ENCODE measurements around the gene LAPTM5.

LAPTM5 gene

GRCh38 chr1:30757352-30758120, at the start of gene LAPTM5:
TSS of gene LAPTM5 (minus strand) at chr1:30757774. CDS start at chr1:30757745, 29 bp downstream.
- DNase-seq (ENCODE audit: extremely low spot score): no peak
- ChIA-PET CTCF (no interaction called here), POLR2A (no interaction called here)
- no peak for TF ChIP-seq FOXA1 (IDR thresholded peaks at IDR 0.05)
- no peak for TF ChIP-seq LEF1 (IDR thresholded peaks at IDR 0.05; ENCODE audit: borderline replicate concordance)
- TF ChIP-seq CTBP1 (IDR thresholded peaks at IDR 0.05; ENCODE audit: borderline replicate concordance): no peak
- no peak for TF ChIP-seq HDGF (IDR thresholded peaks at IDR 0.05; ENCODE audit: borderline replicate concordance)
- no peak for TF ChIP-seq NFRKB (IDR thresholded peaks at IDR 0.05)
- TF ChIP-seq ZNF384 (IDR thresholded peaks at IDR 0.05): no peak
- TF ChIP-seq SUZ12 (IDR thresholded peaks at IDR 0.05): no peak
- no peak for TF ChIP-seq ELF4 (IDR thresholded peaks at IDR 0.05)
- no peak for TF ChIP-seq L3MBTL2 (conservative IDR thresholded peaks at IDR 0.05)
- no peak for TF ChIP-seq BHLHE40 (IDR thresholded peaks at IDR 0.05; ENCODE audit: borderline replicate concordance)
- no peak for TF ChIP-seq TARDBP (IDR thresholded peaks at IDR 0.05)
- no peak for TF ChIP-seq FOXK2 (IDR thresholded peaks at IDR 0.05)
- TF ChIP-seq PKNOX1 (IDR thresholded peaks at IDR 0.05): no peak
- TF ChIP-seq SP1 (IDR thresholded peaks at IDR 0.05): no peak
- no peak for TF ChIP-seq FOXM1 (IDR thresholded peaks at IDR 0.05; ENCODE audit: borderline replicate concordance)
- no peak for TF ChIP-seq ARNT (IDR thresholded peaks at IDR 0.05)

- POLR2A ChIA-PET: interaction anchor here (0.9 to 1.8 kb wide), 3 partner anchors 17 to 108 kb away, joined by 3 to 7 read pairs (median 3); no protein-coding TSS in a partner anchor
- TF ChIP-seq LEF1 (IDR thresholded peaks at IDR 0.05; ENCODE audit: borderline replicate concordance): no peak
- TF ChIP-seq FOXK2 (IDR thresholded peaks at IDR 0.05): no peak
- no peak for TF ChIP-seq NFRKB (IDR thresholded peaks at IDR 0.05)
- TF ChIP-seq ZNF384 (IDR thresholded peaks at IDR 0.05): no peak
- TF ChIP-seq HDGF (IDR thresholded peaks at IDR 0.05; ENCODE audit: borderline replicate concordance): no peak
- no peak for TF ChIP-seq TARDBP (IDR thresholded peaks at IDR 0.05)
- no peak for TF ChIP-seq FOXA1 (IDR thresholded peaks at IDR 0.05)
- TF ChIP-seq SP1 (IDR thresholded peaks at IDR 0.05): no peak
- TF ChIP-seq PKNOX1 (IDR thresholded peaks at IDR 0.05): no peak
- no peak for TF ChIP-seq CTBP1 (IDR thresholded peaks at IDR 0.05; ENCODE audit: borderline replicate concordance)
- TF ChIP-seq ARNT (IDR thresholded peaks at IDR 0.05): no peak
- TF ChIP-seq BHLHE40 (IDR thresholded peaks at IDR 0.05; ENCODE audit: borderline replicate concordance): no peak
- TF ChIP-seq FOXM1 (IDR thresholded peaks at IDR 0.05; ENCODE audit: borderline replicate concordance): no peak
- no peak for TF ChIP-seq L3MBTL2 (conservative IDR thresholded peaks at IDR 0.05)
- no peak for TF ChIP-seq ELF4 (IDR thresholded peaks at IDR 0.05)
- TF ChIP-seq SUZ12 (IDR thresholded peaks at IDR 0.05): no peak
Observed at GRCh38 chr1:30806381-30807317, 49.1 kb upstream of the LAPTM5 start.

GRCh38 chr1:30805304-30806003, 47.9 kb upstream of the LAPTM5 start:
- POLR2A ChIA-PET: no interaction called here
- no peak for DNase-seq (ENCODE audit: extremely low spot score)
- TF ChIP-seq TARDBP (IDR thresholded peaks at IDR 0.05) (no peak), PKNOX1 (IDR thresholded peaks at IDR 0.05) (no peak), BHLHE40 (IDR thresholded peaks at IDR 0.05; ENCODE audit: borderline replicate concordance) (no peak), SUZ12 (IDR thresholded peaks at IDR 0.05) (no peak), ZNF384 (IDR thresholded peaks at IDR 0.05) (no peak)
- CTCF ChIA-PET: interaction anchor here (1.2 to 5.9 kb wide), 4 partner anchors 20 to 110 kb away, joined by 4 to 159 read pairs (median 10); partner anchors contain the start of gene SDC3

More at GRCh38 chr1:30806381-30807317, 49.1 kb upstream of the LAPTM5 start:
- CTCF ChIA-PET: interaction anchor here (3.4 kb wide), 1 partner anchor 104 kb away, joined by 14 read pairs; no protein-coding TSS in a partner anchor
- DNase-seq (ENCODE audit: extremely low spot score): no peak

GRCh38 chr1:30804822-30805221, 47.2 kb upstream of the LAPTM5 start:
- CTCF ChIA-PET: interaction anchor here (1.1 to 5.9 kb wide), 4 partner anchors 10 to 111 kb away, joined by 3 to 159 read pairs (median 5); partner anchors contain the start of gene SDC3
- POLR2A ChIA-PET: no interaction called here

GRCh38 chr1:30804352-30804751, 46.8 kb upstream of the LAPTM5 start:
- no peak for DNase-seq (ENCODE audit: extremely low spot score)
- CTCF ChIA-PET: interaction anchor here (1.1 to 5.9 kb wide), 4 partner anchors 10 to 107 kb away, joined by 3 to 159 read pairs (median 20); partner anchors contain the start of gene SDC3
- TF ChIP-seq ARNT (IDR thresholded peaks at IDR 0.05) (no peak), FOXK2 (IDR thresholded peaks at IDR 0.05) (no peak), ZNF384 (IDR thresholded peaks at IDR 0.05) (no peak), TARDBP (IDR thresholded peaks at IDR 0.05) (no peak), HDGF (IDR thresholded peaks at IDR 0.05; ENCODE audit: borderline replicate concordance) (no peak), L3MBTL2 (conservative IDR thresholded peaks at IDR 0.05) (no peak), FOXM1 (IDR thresholded peaks at IDR 0.05; ENCODE audit: borderline replicate concordance) (no peak), BHLHE40 (IDR thresholded peaks at IDR 0.05; ENCODE audit: borderline replicate concordance) (no peak), CTBP1 (IDR thresholded peaks at IDR 0.05; ENCODE audit: borderline replicate concordance) (no peak), PKNOX1 (IDR thresholded peaks at IDR 0.05) (no peak), ELF4 (IDR thresholded peaks at IDR 0.05) (no peak), SUZ12 (IDR thresholded peaks at IDR 0.05) (no peak)
- POLR2A ChIA-PET: interaction anchor here (2.2 to 4.0 kb wide), 2 partner anchors 20 to 106 kb away, joined by 8 to 36 read pairs; partner anchors contain the start of gene SDC3

More at GRCh38 chr1:30804822-30805221, 47.2 kb upstream of the LAPTM5 start:
- no peak for DNase-seq (ENCODE audit: extremely low spot score)
- TF ChIP-seq LEF1 (IDR thresholded peaks at IDR 0.05; ENCODE audit: borderline replicate concordance) (no peak), L3MBTL2 (conservative IDR thresholded peaks at IDR 0.05) (no peak), CTBP1 (IDR thresholded peaks at IDR 0.05; ENCODE audit: borderline replicate concordance) (no peak)

Measured in HEK293T (cell line).